ENCODE results near the gene STMN1. TPM values are rescaled to one million over a fixed set of nuclear protein-coding genes. Genes with fewer than 3 reads are reported as not detected.
A peak's percentile ranks its signal among the peaks of the same experiment; 100 is the strongest.

The STMN1 gene
- total RNA-seq, 1 experiment from 2014 or later: 346 TPM

- peak; percentile 69 for DNase-seq (ENCODE audit: low spot score)
Measured at GRCh38 chr1:25895365-25895990, 10.7 kb downstream of the STMN1 start.

- DNase-seq (ENCODE audit: low spot score): no peak
Measured at GRCh38 chr1:25893116-25893515, 13.1 kb downstream of the STMN1 start.

DNA sequence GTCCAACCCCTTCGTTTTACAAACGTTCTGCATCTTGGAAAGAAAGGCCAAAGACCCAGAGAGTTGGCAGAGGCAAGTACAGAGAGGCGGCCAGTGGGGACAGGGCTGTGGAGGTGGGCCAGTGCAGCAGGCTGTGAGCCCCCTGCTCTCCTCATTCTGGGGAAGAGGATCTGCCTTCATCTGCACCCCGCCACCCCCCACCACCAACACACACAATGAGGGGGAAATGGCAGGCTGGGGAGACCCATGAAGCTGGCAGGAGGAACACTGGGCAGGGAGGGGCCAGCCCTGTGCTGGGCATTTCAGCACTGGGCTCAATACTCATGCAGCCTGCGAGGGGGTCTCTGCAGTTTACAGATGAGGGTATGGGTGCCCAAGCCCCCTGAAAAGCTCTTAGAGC is 14.6 kb downstream of the STMN1 start:
- DNase-seq (ENCODE audit: low spot score): no peak

- peak; percentile 69 for DNase-seq (ENCODE audit: low spot score)
Measured at GRCh38 chr1:25890239-25891034, 15.8 kb downstream of the STMN1 start.

- DNase-seq (ENCODE audit: low spot score): no peak
Measured at GRCh38 chr1:25889470-25889869, 16.7 kb downstream of the STMN1 start.

GRCh38 chr1:25888426-25888987 is 17.7 kb downstream of the STMN1 start:
- DNase-seq (ENCODE audit: low spot score): no peak

- DNase-seq (ENCODE audit: low spot score): no peak
Measured at GRCh38 chr1:25885602-25886001, 20.6 kb downstream of the STMN1 start.

DNA sequence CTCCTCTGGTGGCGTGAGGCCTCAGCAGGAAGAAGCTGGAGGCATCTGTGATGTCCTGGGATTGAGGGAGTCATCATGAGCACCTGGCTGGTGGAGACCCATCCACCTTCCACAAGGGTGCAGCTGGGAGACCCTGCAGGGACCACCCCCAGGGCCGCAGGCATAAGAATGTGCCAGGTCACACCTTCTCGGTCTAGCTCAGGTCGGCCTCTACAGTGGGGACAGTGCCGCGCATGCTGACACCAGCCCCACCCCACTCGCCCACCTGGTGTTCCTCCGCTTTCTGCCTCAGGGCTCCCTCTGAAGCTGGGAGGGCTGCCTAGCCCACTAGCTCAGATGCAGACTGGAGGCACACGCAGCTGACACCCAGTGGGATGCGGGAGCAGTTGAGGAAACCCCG is 25.0 kb downstream of the STMN1 start:
- no peak for DNase-seq (ENCODE audit: low spot score)

DNA sequence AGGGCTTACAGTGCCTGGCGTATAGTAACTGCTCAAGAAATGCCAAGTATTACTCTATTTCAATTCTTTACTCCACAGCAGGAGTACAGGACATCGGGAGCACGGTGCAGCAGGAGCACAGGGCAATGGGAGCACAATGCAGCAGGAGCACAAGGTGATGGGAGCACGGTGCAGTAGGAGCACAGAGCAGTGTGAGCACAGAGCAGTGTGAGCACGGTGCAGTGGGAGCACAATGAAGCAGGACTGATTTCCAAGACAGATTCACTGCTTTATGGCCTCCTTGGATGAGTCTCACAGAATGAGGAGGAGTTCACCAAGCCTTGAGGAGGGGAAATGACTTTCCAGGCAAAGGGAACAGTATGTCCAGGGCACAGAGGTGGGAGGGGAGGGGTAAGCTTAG is 25.7 kb downstream of the STMN1 start:
- DNase-seq (ENCODE audit: low spot score): no peak

DNA sequence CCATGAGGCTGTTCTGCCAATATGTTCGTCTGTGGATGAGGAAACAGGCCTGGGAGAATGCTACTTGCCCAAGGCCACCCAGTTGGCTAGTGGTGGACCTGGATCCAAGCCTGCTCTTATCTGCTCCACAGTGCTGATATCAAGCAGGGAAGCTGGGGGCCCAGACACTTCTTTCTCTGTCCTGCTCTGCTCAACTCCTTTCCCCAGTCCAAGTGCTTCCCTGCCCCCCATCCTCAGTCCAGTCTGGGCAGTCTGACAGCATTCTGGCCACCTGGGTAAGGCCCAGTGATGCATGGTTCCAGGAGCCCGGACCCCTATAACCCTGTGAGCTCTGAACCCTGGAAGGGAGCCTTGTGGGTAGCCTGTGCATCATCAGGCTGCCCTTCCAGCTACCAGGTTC is 26.5 kb downstream of the STMN1 start:
- no peak for DNase-seq (ENCODE audit: low spot score)

- DNase-seq (ENCODE audit: low spot score): no peak
Measured at GRCh38 chr1:25878690-25879089, 27.5 kb downstream of the STMN1 start.

- no peak for DNase-seq (ENCODE audit: low spot score)
Measured at GRCh38 chr1:25877155-25877554, 29.1 kb downstream of the STMN1 start.

DNA sequence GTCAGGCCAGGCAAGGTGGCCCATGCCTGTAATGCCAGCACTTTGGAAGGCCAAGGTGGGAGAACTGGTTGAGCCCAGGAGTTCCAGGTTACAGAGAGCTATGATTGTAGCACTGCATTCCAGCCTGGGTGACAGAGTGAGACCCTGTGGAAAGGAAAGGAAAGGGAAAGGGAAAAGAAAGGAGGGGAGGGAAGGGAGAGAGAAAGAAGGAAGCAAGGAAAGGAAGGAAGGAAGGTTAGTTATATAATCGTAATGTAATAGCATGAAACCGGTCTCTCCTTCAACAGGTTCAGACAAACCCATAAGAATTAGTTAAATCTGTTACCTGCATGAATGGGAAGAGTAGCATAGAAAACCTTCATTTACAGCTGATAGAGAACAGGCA is 29.5 kb downstream of the STMN1 start:
- no peak for DNase-seq (ENCODE audit: low spot score)

DNA sequence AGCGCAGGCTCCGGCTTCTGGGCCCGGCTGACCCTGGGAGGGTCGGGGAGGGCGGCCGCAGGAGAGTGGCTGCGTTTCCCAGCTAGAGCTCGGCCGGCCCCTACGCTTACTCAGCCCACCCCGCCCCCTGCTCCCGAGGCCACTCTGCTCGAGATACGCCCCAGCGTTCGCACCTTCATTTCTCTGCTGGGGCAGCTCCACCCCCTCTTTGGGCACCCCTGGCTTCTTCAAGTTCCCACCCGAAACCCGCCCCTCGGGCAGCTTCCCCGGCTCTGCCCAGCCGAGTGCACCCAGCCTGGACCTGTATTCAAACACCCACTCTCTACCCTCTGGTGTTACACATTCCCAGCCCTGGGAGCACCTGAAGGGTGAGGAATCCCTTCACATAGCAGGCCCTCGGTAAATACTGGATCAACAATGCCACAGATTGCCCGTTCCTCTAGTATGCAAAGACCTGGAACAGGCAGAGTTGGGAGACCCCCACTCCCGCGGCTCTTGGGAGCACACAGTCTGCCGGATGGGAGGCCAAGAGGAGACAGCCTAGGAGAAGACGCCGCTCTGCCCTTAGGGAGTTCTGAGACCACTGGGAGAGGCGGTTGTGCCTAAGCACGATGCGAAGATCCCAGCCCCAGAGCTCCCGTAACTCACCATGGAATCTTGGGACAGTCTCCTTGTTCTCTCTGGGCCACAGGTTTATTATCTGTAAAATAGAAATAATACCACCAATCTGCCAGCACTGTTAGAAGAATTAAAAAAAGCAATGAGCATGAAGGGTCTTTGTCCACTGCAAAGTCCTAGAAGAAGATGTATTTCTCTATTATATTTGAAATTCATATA is 30.1 kb downstream of the STMN1 start:
- no peak for DNase-seq (ENCODE audit: low spot score)

DNA sequence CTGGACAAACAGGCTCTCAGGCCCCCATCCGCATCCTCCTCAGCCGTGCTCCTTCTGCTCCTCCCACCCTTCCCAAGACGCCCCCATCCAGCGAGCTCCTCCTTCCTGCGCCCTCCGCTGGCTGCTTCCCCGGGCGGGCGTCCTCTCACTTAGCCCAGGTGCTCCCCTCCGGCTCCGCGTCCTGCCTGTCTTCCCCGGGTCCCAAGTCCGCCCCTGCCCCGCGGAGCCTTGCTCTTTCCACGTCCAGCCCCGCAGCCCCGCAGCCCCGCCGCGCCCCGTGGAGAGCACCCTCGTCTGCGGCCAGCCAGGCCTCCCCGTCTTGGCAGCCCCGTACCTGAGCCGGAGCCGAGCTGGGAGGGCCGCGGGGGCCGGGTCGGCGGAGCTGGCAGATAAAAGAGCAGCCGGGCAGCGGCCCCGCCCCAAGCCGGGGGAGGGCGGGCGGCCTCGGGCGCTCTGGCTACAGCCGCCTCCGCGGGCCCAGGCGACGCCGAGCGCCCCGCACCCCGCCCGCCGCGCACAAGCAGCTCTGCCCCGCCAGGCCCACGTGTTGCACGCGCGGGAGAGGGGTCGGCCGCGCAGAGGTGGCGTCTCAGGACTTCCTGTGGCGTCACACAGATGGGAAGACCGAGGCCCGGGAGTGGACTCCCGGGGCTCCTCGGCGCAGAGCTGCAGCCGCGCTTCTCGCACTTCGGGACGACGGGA is 30.9 kb downstream of the STMN1 start, which contains the start of gene PAQR7:
TSS of gene PAQR7 (minus strand) at position 555 of the 702 bp plus-strand sequence. CDS start 11,869 bp downstream, outside the sequence.
- DNase-seq (ENCODE audit: low spot score): no peak

- no peak for DNase-seq (ENCODE audit: low spot score)
Measured at GRCh38 chr1:25874635-25875153, 31.5 kb downstream of the STMN1 start.

GRCh38 chr1:25874209-25874608 is 32.0 kb downstream of the STMN1 start:
- no peak for DNase-seq (ENCODE audit: low spot score)

- no peak for DNase-seq (ENCODE audit: low spot score)
Measured at GRCh38 chr1:25873120-25873519, 33.1 kb downstream of the STMN1 start.

DNA sequence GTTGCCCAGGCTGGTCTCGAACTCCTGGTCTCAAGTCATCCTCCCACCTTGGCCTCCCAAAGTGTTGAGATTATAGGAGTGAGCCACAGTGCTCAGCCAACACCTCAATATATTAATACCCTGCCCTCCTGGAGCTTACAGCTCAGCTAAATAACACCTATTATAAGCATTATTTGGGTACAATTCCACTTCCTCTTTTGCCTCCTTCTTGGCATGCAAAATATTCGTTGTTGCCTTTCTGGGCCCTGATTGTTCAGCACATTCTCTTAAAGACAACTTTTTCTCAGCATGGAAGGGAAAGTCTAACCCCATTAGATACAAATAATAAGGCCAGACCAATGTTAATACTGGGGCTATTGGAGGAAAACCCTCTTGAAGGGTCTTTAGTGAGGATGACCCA is 33.5 kb downstream of the STMN1 start:
- no peak for DNase-seq (ENCODE audit: low spot score)

- DNase-seq (ENCODE audit: low spot score): no peak
Measured at GRCh38 chr1:25871704-25872494, 34.3 kb downstream of the STMN1 start.

Data from A172 (cell line).